H9 (cell line): ENCODE results near the gene KLF13. TPM values are rescaled to one million over a fixed set of nuclear protein-coding genes. Genes with fewer than 3 reads are reported as not detected.

Experiments used
- DNase-seq: peaks from one replicate; pipeline ENCODE4 v3.0.0-alpha.2; 2017
- H2AFZ ChIP-seq: one replicate; pipeline ENCODE4 v1.6.1; 2013; ENCODE audit warnings: mild to moderate bottlenecking, low read length, control low read depth, moderate library complexity
- H2AK5ac ChIP-seq: 2 replicates; pipeline ENCODE4 v1.6.1; 2013; ENCODE audit warnings: low read length, control low read depth, mixed read lengths; ENCODE audit not compliant: insufficient read length
- H2BK120ac ChIP-seq: one replicate; pipeline ENCODE4 v1.6.1; 2013; ENCODE audit warnings: low read depth, mild to moderate bottlenecking, low read length, control low read depth, inconsistent platforms; ENCODE audit not compliant: poor library complexity, severe bottlenecking
- H2BK12ac ChIP-seq: 2 replicates; pipeline ENCODE4 v1.6.1; 2013; ENCODE audit warnings: low read length, control low read depth, mixed read lengths, low read depth; ENCODE audit not compliant: insufficient read length
- H2BK15ac ChIP-seq: 2 replicates; pipeline ENCODE4 v1.6.1; 2013; ENCODE audit warnings: low read depth, low read length, control low read depth
- H2BK20ac ChIP-seq: one replicate; pipeline ENCODE4 v1.6.1; 2013; ENCODE audit warnings: low read depth, mild to moderate bottlenecking, low read length, control low read depth, inconsistent platforms; ENCODE audit not compliant: poor library complexity, severe bottlenecking
- H2BK5ac ChIP-seq: 2 replicates; pipeline ENCODE4 v1.6.1; 2013; ENCODE audit warnings: low read length, control low read depth, mixed read lengths; ENCODE audit not compliant: insufficient read length
- H3K14ac ChIP-seq: 2 replicates; pipeline ENCODE4 v1.6.1; 2013; ENCODE audit warnings: low read length, control low read depth; ENCODE audit not compliant: insufficient read depth
- H3K18ac ChIP-seq: 2 replicates; pipeline ENCODE4 v1.6.1; 2013; ENCODE audit warnings: low read depth, mild to moderate bottlenecking, mixed read lengths, low read length, control low read depth; ENCODE audit not compliant: insufficient read length
- H3K23ac ChIP-seq: 2 replicates; pipeline ENCODE4 v1.6.1; 2013; ENCODE audit warnings: low read length, control low read depth, mixed read lengths, low read depth; ENCODE audit not compliant: insufficient read length
- H3K23me2 ChIP-seq: 2 replicates; pipeline ENCODE4 v1.6.1; 2013; ENCODE audit warnings: low read depth, mild to moderate bottlenecking, mixed read lengths, low read length, control low read depth; ENCODE audit not compliant: insufficient read length, poor library complexity, severe bottlenecking
- H3K27ac ChIP-seq: 2 replicates; pipeline ENCODE4 v1.5.1; 2013; ENCODE audit warnings: low read length, control low read depth, mixed read lengths, low read depth; ENCODE audit not compliant: insufficient read length
- H3K27me3 ChIP-seq: 2 replicates; pipeline ENCODE4 v1.6.1; 2013; ENCODE audit warnings: low read length, control low read depth, inconsistent platforms; ENCODE audit not compliant: insufficient read depth
- H3K4ac ChIP-seq: 2 replicates; pipeline ENCODE4 v1.6.1; 2013; ENCODE audit warnings: low read depth, mild to moderate bottlenecking, control low read depth, inconsistent platforms, low read length, moderate library complexity
- H3K4me1 ChIP-seq: 2 replicates; pipeline ENCODE4 v1.6.1; 2013; ENCODE audit warnings: low read length, control low read depth, inconsistent platforms; ENCODE audit not compliant: insufficient read depth
- H3K4me2 ChIP-seq: 2 replicates; pipeline ENCODE4 v1.6.1; 2013; ENCODE audit warnings: low read length, control low read depth, mixed read lengths; ENCODE audit not compliant: insufficient read length, insufficient read depth
- H3K56ac ChIP-seq: 2 replicates; pipeline ENCODE4 v1.6.1; 2013; ENCODE audit warnings: low read depth, mild to moderate bottlenecking, mixed read lengths, low read length, control low read depth; ENCODE audit not compliant: insufficient read length
- H3K79me1 ChIP-seq: 2 replicates; pipeline ENCODE4 v1.6.1; 2013; ENCODE audit warnings: low read depth, mild to moderate bottlenecking, moderate library complexity, low read length, control low read depth, inconsistent platforms; ENCODE audit not compliant: insufficient read depth, poor library complexity, severe bottlenecking
- H3K79me2 ChIP-seq: 2 replicates; pipeline ENCODE4 v1.6.1; 2013; ENCODE audit warnings: low read length, control low read depth, inconsistent platforms; ENCODE audit not compliant: insufficient read depth
- H3K9ac ChIP-seq: 2 replicates; pipeline ENCODE4 v1.6.1; 2013; ENCODE audit warnings: low read length, control low read depth, mixed read lengths; ENCODE audit not compliant: insufficient read length; ENCODE audit errors: extremely low read depth
- H3K9me3 ChIP-seq: one replicate; pipeline ENCODE4 v1.6.1; 2013; ENCODE audit warnings: low read depth, low read length, inconsistent platforms; ENCODE audit not compliant: control insufficient read depth
- H3T11ph ChIP-seq: one replicate; pipeline ENCODE4 v1.6.1; 2013; ENCODE audit warnings: mild to moderate bottlenecking, low read length, control low read depth, inconsistent platforms
- H4K20me1 ChIP-seq: one replicate; pipeline ENCODE4 v1.6.1; 2013; ENCODE audit not compliant: control insufficient read depth, insufficient read length, insufficient read depth
- H4K5ac ChIP-seq: 2 replicates; pipeline ENCODE4 v1.6.1; 2013; ENCODE audit warnings: low read depth, mild to moderate bottlenecking, mixed read lengths, low read length, control low read depth; ENCODE audit not compliant: insufficient read length
- H4K8ac ChIP-seq: replicated peaks from 2 replicates; pipeline ENCODE4 v1.6.1; 2013; ENCODE audit warnings: low read length, control low read depth, mixed read lengths, low read depth; ENCODE audit not compliant: insufficient read length
- H4K91ac ChIP-seq: 2 replicates; pipeline ENCODE4 v1.6.1; 2013; ENCODE audit warnings: low read depth, mild to moderate bottlenecking, moderate library complexity, mixed read lengths, low read length, control low read depth; ENCODE audit not compliant: insufficient read length
- H3K27ac Mint-ChIP-seq, 3 experiments: 2 replicates in 2 of 3; 3 replicates in 1 of 3; pipeline ENCODE4 v1.8.0; 2020 to 2021; ENCODE audit warnings: mixed read lengths in 3 of 3, mild to moderate bottlenecking in 1 of 3, moderate library complexity in 1 of 3
- H3K27me3 Mint-ChIP-seq: 2 replicates; pipeline ENCODE4 v1.8.0; 2021; ENCODE audit warnings: low read depth, mild to moderate bottlenecking, moderate library complexity, mixed read lengths
- H3K36me3 Mint-ChIP-seq, 3 experiments: 2 replicates in 2 of 3; 3 replicates in 1 of 3; pipeline ENCODE4 v1.8.0; 2020 to 2021; ENCODE audit warnings: low read depth in 3 of 3, mixed read lengths in 3 of 3; ENCODE audit not compliant: insufficient read depth in 1 of 3
- H3K4me1 Mint-ChIP-seq, 2 experiments: 2 replicates each; pipeline ENCODE4 v1.8.0; 2020; ENCODE audit warnings: mixed read lengths in 2 of 2
- H3K4me3 Mint-ChIP-seq, 2 experiments: 2 replicates in 1 of 2; 3 replicates in 1 of 2; pipeline ENCODE4 v1.8.0; 2020 to 2021; ENCODE audit warnings: mild to moderate bottlenecking in 2 of 2, mixed read lengths in 2 of 2, moderate library complexity in 1 of 2
- H3K9me3 Mint-ChIP-seq, 2 experiments: 2 replicates in 1 of 2; 3 replicates in 1 of 2; pipeline ENCODE4 v1.8.0; 2020; ENCODE audit warnings: mild to moderate bottlenecking in 2 of 2, mixed read lengths in 2 of 2, moderate library complexity in 1 of 2
- CTCF ChIP-seq: fragments of 200-600 bp; sonication (generic); conservative IDR thresholded peaks from 3 replicates; pipeline ENCODE4 v1.8.0; 2021; ENCODE audit warnings: antibody characterized with exemption, mild to moderate bottlenecking
- WGBS: extraction: QIAGEN DNeasy Blood & Tissue Kit; methylation state at CpG from one replicate; pipeline ENCODE4 v1.1.7; 2013; ENCODE audit warnings: missing lambda C conversion rate, low lambda C conversion rate, mixed read lengths; ENCODE audit not compliant: insufficient read length; ENCODE audit errors: extremely low coverage; 5-methylcytosine and 5-hydroxymethylcytosine counted together
- total RNA-seq: library from RNA; stranded (reverse); gene quantifications from 2 replicates; pipeline ENCODE4 v1.2.1, GENCODE V29; 2021

The KLF13 gene
- total RNA-seq, 1 experiment from 2014 or later, result 33.4 TPM

- H2AK5ac ChIP-seq, result no peak overlapping the region
- no peak overlapping the region for H4K91ac ChIP-seq
- no peak overlapping the region for H2BK12ac ChIP-seq
- H3K18ac ChIP-seq, result no peak overlapping the region
- H2BK120ac ChIP-seq, result no peak overlapping the region
- H4K8ac ChIP-seq, result no peak overlapping the region
- no peak overlapping the region for H3K14ac ChIP-seq
- H3K56ac ChIP-seq, result no peak overlapping the region
- H2AFZ ChIP-seq, result no peak overlapping the region
- H4K20me1 ChIP-seq, result no peaks in the 10 kb centered on the region
- H2BK20ac ChIP-seq, result no peak overlapping the region
- H3K4me2 ChIP-seq, result no peak overlapping the region
- no CpG with 5 or more reads among the region's 2 CpGs for WGBS
- no peak for TF ChIP-seq CTCF
- no peak overlapping the region for H3K23ac ChIP-seq
- no peak overlapping the region for H3T11ph ChIP-seq
- no peaks in the 10 kb centered on the region for H3K27me3 ChIP-seq
- H2BK5ac ChIP-seq, result no peak overlapping the region
- peaks cover 72 to 79% of the 10 kb centered on the region in 2 experiments for H3K4me1 Mint-ChIP-seq
- H3K23me2 ChIP-seq, result no peaks in the 10 kb centered on the region
- peak overlapping the region in 1 of 3 experiments; percentile 8; a peak in 1 of 7 replicates for H3K27ac Mint-ChIP-seq
- H2BK15ac ChIP-seq, result no peak overlapping the region
- H3K4me3 Mint-ChIP-seq, result peak overlapping the region in 1 of 2 experiments; percentile 52; a peak in 2 of 5 replicates
- H3K36me3 Mint-ChIP-seq, result no peaks in the 10 kb centered on the region; a peak in 1 of 7 replicates
- DNase-seq, result no peak
- no peak overlapping the region for H3K27ac ChIP-seq
- H3K9me3 ChIP-seq, result no peaks in the 10 kb centered on the region
- H3K79me1 ChIP-seq, result no peaks in the 10 kb centered on the region
- no peak overlapping the region for H4K5ac ChIP-seq
- peaks cover 8% of the 10 kb centered on the region; the same call in 1 of the 2 replicates for H3K27me3 Mint-ChIP-seq
- no peaks in the 10 kb centered on the region for H3K79me2 ChIP-seq
- H3K9me3 Mint-ChIP-seq, result no peaks in the 10 kb centered on the region; a peak in 1 of 5 replicates
- no peak overlapping the region for H3K9ac ChIP-seq
- H3K4me1 ChIP-seq, result peaks cover 14% of the 10 kb centered on the region; the same call in 1 of the 2 replicates
- no peak overlapping the region for H3K4ac ChIP-seq
Measured at GRCh38 chr15:31305375-31305774, 21.3 kb upstream of the KLF13 start.
